ENCODE measurements around the gene ESYT1. TPM values are rescaled to one million over a fixed set of nuclear protein-coding genes. Genes with fewer than 3 reads are reported as not detected.
"Not testable (repeated sequence)": the region's sequence is repeated elsewhere in the genome, so short reads cannot be mapped to it uniquely, and the experiment has no call there.

The ESYT1 gene
- total and polyA plus RNA-seq, 5 donors: 29.1 to 38.5 (median 32.1) TPM

GRCh38 chr12:56104109-56104814 is 23.8 kb upstream of the ESYT1 start, which contains the start of gene PA2G4:
Gene PA2G4, plus strand, starts transcription at chr12:56104559. Its CDS starts 179 bp downstream, at chr12:56104738.
- peak; percentile 98 to 99 for ATAC-seq
- intact Hi-C loops (cut with DNase I): no loop called here
- Histone ChIP-seq H3K27ac (ENCODE audit: low read length) (peak within 1 kb of the TSS; percentile 88), H3K9me3 (ENCODE audit: control insufficient read depth, low read length) (no peaks in the 10 kb centered on the region), H3K4me1 (ENCODE audit: control insufficient read depth, insufficient read depth, low read length) (no peaks in the 10 kb centered on the region), H3K4me3 (ENCODE audit: low read length) (peak within 1 kb of the TSS; percentile 83), H3K27me3 (ENCODE audit: control insufficient read depth, insufficient read depth) (no peaks in the 10 kb centered on the region)
- WGBS: under 1% methylated on average over 60 of the region's 60 CpGs
- peak; percentile 99 for DNase-seq

- no peaks in the 10 kb centered on the region for H3K4me1 ChIP-seq (ENCODE audit: control insufficient read depth, insufficient read depth, low read length)
- DNase-seq: peak; percentile 49 to 77 (median 52)
- peak overlapping the region; percentile 48 for H3K4me3 ChIP-seq (ENCODE audit: low read length)
- under 1% methylated on average over 40 of the region's 40 CpGs for WGBS
- peak; percentile 31 to 50 for ATAC-seq
- no peaks in the 10 kb centered on the region for H3K27me3 ChIP-seq (ENCODE audit: control insufficient read depth, insufficient read depth)
- peak overlapping the region; percentile 84 for H3K27ac ChIP-seq (ENCODE audit: low read length)
- intact Hi-C loops (cut with DNase I): no loop called here
- no peaks in the 10 kb centered on the region for H3K9me3 ChIP-seq (ENCODE audit: control insufficient read depth, low read length)
Observed at GRCh38 chr12:56104815-56105608, 23.1 kb upstream of the ESYT1 start.

GRCh38 chr12:56105609-56105902 is 22.5 kb upstream of the ESYT1 start:
- DNase-seq (no peak), ATAC-seq (no peak)
- no peak overlapping the region for H3K27ac ChIP-seq (ENCODE audit: low read length)
- H3K9me3 ChIP-seq (ENCODE audit: control insufficient read depth, low read length): no peaks in the 10 kb centered on the region
- no peaks in the 10 kb centered on the region for H3K27me3 ChIP-seq (ENCODE audit: control insufficient read depth, insufficient read depth)
- no peaks in the 10 kb centered on the region for H3K4me1 ChIP-seq (ENCODE audit: control insufficient read depth, insufficient read depth, low read length)
- intact Hi-C loops (cut with DNase I): no loop called here
- H3K4me3 ChIP-seq (ENCODE audit: low read length): peak overlapping the region; percentile 48
- 33% methylated on average over 2 of the region's 2 CpGs for WGBS

GRCh38 chr12:56107242-56107641 is 20.8 kb upstream of the ESYT1 start:
- intact Hi-C loops (cut with DNase I): no loop called here
- DNase-seq: no peak
- H3K4me1 ChIP-seq (ENCODE audit: control insufficient read depth, insufficient read depth, low read length): no peaks in the 10 kb centered on the region
- no peak overlapping the region for H3K4me3 ChIP-seq (ENCODE audit: low read length)
- H3K27ac ChIP-seq (ENCODE audit: low read length): no peak overlapping the region
- H3K27me3 ChIP-seq (ENCODE audit: control insufficient read depth, insufficient read depth): no peaks in the 10 kb centered on the region
- no peak for ATAC-seq
- no peaks in the 10 kb centered on the region for H3K9me3 ChIP-seq (ENCODE audit: control insufficient read depth, low read length)
- 91% methylated on average over 3 of the region's 3 CpGs for WGBS

GRCh38 chr12:56110571-56110970 is 17.5 kb upstream of the ESYT1 start:
- Histone ChIP-seq H3K9me3 (ENCODE audit: control insufficient read depth, low read length) (no peaks in the 10 kb centered on the region), H3K4me1 (ENCODE audit: control insufficient read depth, insufficient read depth, low read length) (peaks cover 2% of the 10 kb centered on the region), H3K4me3 (ENCODE audit: low read length) (no peak overlapping the region), H3K27ac (ENCODE audit: low read length) (no peak overlapping the region), H3K27me3 (ENCODE audit: control insufficient read depth, insufficient read depth) (no peaks in the 10 kb centered on the region)
- 93% methylated on average over 5 of the region's 5 CpGs for WGBS
- intact Hi-C loops (cut with DNase I): no loop called here
- DNase-seq (no peak), ATAC-seq (no peak)

- intact Hi-C loops (cut with DNase I): no loop called here
- peaks cover 6% of the 10 kb centered on the region for H3K4me1 ChIP-seq (ENCODE audit: control insufficient read depth, insufficient read depth, low read length)
- H3K27me3 ChIP-seq (ENCODE audit: control insufficient read depth, insufficient read depth): no peaks in the 10 kb centered on the region
- H3K9me3 ChIP-seq (ENCODE audit: control insufficient read depth, low read length): no peaks in the 10 kb centered on the region
- H3K27ac ChIP-seq (ENCODE audit: low read length): no peak overlapping the region
- 92% methylated on average over 1 of the region's 1 CpG for WGBS
- ATAC-seq (no peak), DNase-seq (no peak)
- no peak overlapping the region for H3K4me3 ChIP-seq (ENCODE audit: low read length)
Observed at GRCh38 chr12:56114084-56114483, 14.0 kb upstream of the ESYT1 start.

GRCh38 chr12:56115329-56115728 is 12.7 kb upstream of the ESYT1 start:
- DNase-seq: peak; percentile 47 to 77 (median 66)
- no peak overlapping the region for H3K27ac ChIP-seq (ENCODE audit: low read length)
- peaks cover 6% of the 10 kb centered on the region for H3K4me1 ChIP-seq (ENCODE audit: control insufficient read depth, insufficient read depth, low read length)
- 31% methylated on average over 10 of the region's 10 CpGs for WGBS
- no peaks in the 10 kb centered on the region for H3K9me3 ChIP-seq (ENCODE audit: control insufficient read depth, low read length)
- ATAC-seq: no peak
- H3K4me3 ChIP-seq (ENCODE audit: low read length): peak overlapping the region; percentile 96
- H3K27me3 ChIP-seq (ENCODE audit: control insufficient read depth, insufficient read depth): no peaks in the 10 kb centered on the region
- intact Hi-C loops (cut with DNase I): loop anchor here in 1 of 4 donors (5.0 kb wide), 1 partner anchor 42 kb away; the partner anchor contains the start of gene MYL6

GRCh38 chr12:56116267-56117081 is 11.6 kb upstream of the ESYT1 start, which contains the start of gene RPL41:
Gene RPL41, plus strand, starts transcription at chr12:56116633.
- no peaks in the 10 kb centered on the region for H3K9me3 ChIP-seq (ENCODE audit: control insufficient read depth, low read length)
- H3K27me3 ChIP-seq (ENCODE audit: control insufficient read depth, insufficient read depth): no peaks in the 10 kb centered on the region
- H3K4me3 ChIP-seq (ENCODE audit: low read length): peak within 1 kb of the TSS; percentile 96
- H3K27ac ChIP-seq (ENCODE audit: low read length): peak within 1 kb of the TSS; percentile 99
- DNase-seq (peak; percentile 94 to 98 (median 96)), ATAC-seq (peak; percentile 76 to 83)
- peaks cover 6% of the 10 kb centered on the region for H3K4me1 ChIP-seq (ENCODE audit: control insufficient read depth, insufficient read depth, low read length)
- under 1% methylated on average over 34 of the region's 34 CpGs for WGBS
- intact Hi-C loops (cut with DNase I): loop anchor here in 1 of 4 donors (5.0 kb wide), 1 partner anchor 41 kb away; the partner anchor contains the start of gene MYL6

- intact Hi-C loops (cut with DNase I): loop anchor here in 1 of 4 donors (5.0 kb wide), 1 partner anchor 40 kb away; the partner anchor contains the start of gene MYL6
- 2% methylated on average over 12 of the region's 16 CpGs for WGBS
- not testable (repeated sequence) for DNase-seq; H3K27me3 ChIP-seq (ENCODE audit: control insufficient read depth, insufficient read depth); ATAC-seq; H3K9me3 ChIP-seq (ENCODE audit: control insufficient read depth, low read length); H3K4me1 ChIP-seq (ENCODE audit: control insufficient read depth, insufficient read depth, low read length)
- Histone ChIP-seq H3K4me3 (ENCODE audit: low read length) (peak overlapping the region; percentile 96), H3K27ac (ENCODE audit: low read length) (peak overlapping the region; percentile 99)
Observed at GRCh38 chr12:56117082-56117706, 10.9 kb upstream of the ESYT1 start.

Measured in right cardiac atrium (tissue), 5 donors.